IMR-90 (cell line): ENCODE measurements around the gene SLC35F6.

Source experiments
- CTCF ChIP-seq: conservative IDR thresholded peaks from 2 replicates; pipeline ENCODE4 v1.5.1; 2012; ENCODE audit warnings: mild to moderate bottlenecking, low read depth, low read length, improper control_type of control experiment
- POLR2A ChIP-seq: IDR thresholded peaks from 2 replicates; pipeline ENCODE4 v1.6.1; 2012; ENCODE audit warnings: mild to moderate bottlenecking, low read depth, low read length
- RCOR1 ChIP-seq: IDR thresholded peaks from 2 replicates; pipeline ENCODE4 v1.6.1; 2012; ENCODE audit warnings: mild to moderate bottlenecking, low read length, improper control_type of control experiment; ENCODE audit not compliant: insufficient replicate concordance
- SMC3 ChIP-seq: fragments of 150-350 bp; IDR thresholded peaks from 2 replicates; pipeline ENCODE4 v1.6.1; 2016; ENCODE audit warnings: low read depth, mild to moderate bottlenecking, antibody characterized with exemption, low read length, moderate library complexity

GRCh38 chr2:26724784-26725520 is 39.1 kb upstream of the SLC35F6 start:
- TF ChIP-seq POLR2A (no peak), CTCF (no peak), SMC3 (no peak), RCOR1 (no peak)
